Activated CD8-positive, alpha-beta T cell treated with anti-CD3 and anti-CD28 coated beads, Interleukin-2, amount 10 ng/mL, durations not matched to agents 7 days and 5 days (primary cell): ENCODE data around the gene CAPN2. TPM values are rescaled to one million over a fixed set of nuclear protein-coding genes. Genes with fewer than 3 reads are reported as not detected.

Source experiments
- ATAC-seq: fragments of 150-1000 bp; cut with Tn5 transposase; one replicate; pipeline ENCODE4 v1.10.0; 2021; ENCODE audit warnings: moderate library complexity
- CTCF ChIA-PET: fragments of 350-600 bp; sonication (Branson Sonifier 250); formaldehyde crosslinking; loops from one replicate; lab custom pipeline; 2021; ENCODE audit warnings: antibody characterized with exemption; lab: Charles Lee
- POLR2A ChIA-PET: fragments of 350-600 bp; sonication (Branson Sonifier 250); formaldehyde crosslinking; loops from one replicate; lab custom pipeline; 2021; ENCODE audit warnings: antibody characterized with exemption; lab: Charles Lee
- DNase-seq: peaks from one replicate; pipeline ENCODE4 v3.0.0-alpha.2; 2020
- H3K27ac Mint-ChIP-seq: one replicate; pipeline ENCODE4 v1.8.0; 2021; ENCODE audit warnings: mild to moderate bottlenecking, mixed read lengths
- H3K27me3 Mint-ChIP-seq: one replicate; pipeline ENCODE4 v1.8.0; 2021; ENCODE audit warnings: low read depth, mixed read lengths
- H3K36me3 Mint-ChIP-seq: one replicate; pipeline ENCODE4 v1.8.0; 2021; ENCODE audit warnings: low read depth, mixed read lengths
- H3K4me1 Mint-ChIP-seq: one replicate; pipeline ENCODE4 v1.8.0; 2021; ENCODE audit warnings: low read depth, mixed read lengths
- H3K4me3 Mint-ChIP-seq: one replicate; pipeline ENCODE4 v1.8.0; 2021; ENCODE audit warnings: mild to moderate bottlenecking, mixed read lengths
- H3K9me3 Mint-ChIP-seq: one replicate; pipeline ENCODE4 v1.8.0; 2022; ENCODE audit warnings: mixed read lengths; ENCODE audit not compliant: insufficient read depth
- total RNA-seq, 2 experiments: library from RNA; stranded (reverse); gene quantifications; one replicate each; pipeline ENCODE4 v1.2.3, GENCODE V29; 2021

The CAPN2 gene
- total RNA-seq, 2 experiments from 2014 or later: 176 to 178 TPM

DNA sequence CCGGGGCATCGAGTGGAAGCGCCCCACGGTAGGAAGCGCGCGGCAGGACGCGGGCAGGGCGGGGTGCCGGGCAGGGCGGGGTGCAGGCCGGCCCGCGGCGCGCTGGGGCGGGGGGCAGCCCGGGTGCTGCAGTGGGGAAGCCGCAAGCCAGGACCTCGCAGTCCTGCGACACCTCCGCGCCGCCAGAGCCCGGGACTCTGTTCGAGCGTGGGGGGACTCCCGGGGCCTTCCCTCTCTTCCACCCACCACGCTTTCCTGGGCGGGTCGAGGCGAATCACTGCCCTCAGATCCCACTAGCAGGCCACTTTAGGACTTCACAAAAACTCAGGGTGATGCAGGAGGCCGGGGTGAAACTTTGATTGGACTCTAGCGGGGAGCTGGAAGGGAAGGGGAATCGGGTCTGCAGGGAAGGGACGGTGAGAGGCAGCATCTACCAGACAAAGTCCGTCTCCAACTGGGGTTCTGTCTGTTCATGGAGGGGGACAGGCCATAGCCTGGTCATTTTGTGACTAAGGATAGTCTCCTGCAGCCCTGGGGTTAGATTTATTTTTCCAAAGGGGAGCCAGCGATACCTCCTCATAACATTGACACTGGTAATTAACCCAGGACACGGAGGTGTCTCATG lies 623 bp downstream of the CAPN2 start:
- H3K4me3 Mint-ChIP-seq: peak overlapping the region; percentile 80
- CTCF ChIA-PET: interaction anchor here (1.3 to 5.1 kb wide), 7 partner anchors 11 to 40 kb away, joined by 3 to 56 read pairs (median 6); no protein-coding TSS in a partner anchor
- no peaks in the 10 kb centered on the region for H3K9me3 Mint-ChIP-seq
- peaks cover 52% of the 10 kb centered on the region for H3K4me1 Mint-ChIP-seq
- POLR2A ChIA-PET: interaction anchor here (1.1 to 2.1 kb wide), 6 partner anchors 11 to 133 kb away, joined by 3 to 7 read pairs (median 4); partner anchors contain the start of gene TP53BP2
- peak overlapping the region; percentile 88 for H3K27ac Mint-ChIP-seq
- DNase-seq (peak; percentile 52), ATAC-seq (peak; percentile 42)
- peaks cover 42% of the 10 kb centered on the region for H3K36me3 Mint-ChIP-seq
- no peaks in the 10 kb centered on the region for H3K27me3 Mint-ChIP-seq

GRCh38 chr1:223713546-223714420 lies 1.4 kb downstream of the CAPN2 start:
- peaks cover 59% of the 10 kb centered on the region for H3K4me1 Mint-ChIP-seq
- H3K9me3 Mint-ChIP-seq: no peaks in the 10 kb centered on the region
- H3K27me3 Mint-ChIP-seq: no peaks in the 10 kb centered on the region
- DNase-seq (peak; percentile 42), ATAC-seq (no peak)
- H3K36me3 Mint-ChIP-seq: peaks cover 50% of the 10 kb centered on the region
- H3K4me3 Mint-ChIP-seq: peak overlapping the region; percentile 80
- CTCF ChIA-PET: interaction anchor here (1.3 to 5.1 kb wide), 4 partner anchors 13 to 35 kb away, joined by 3 to 56 read pairs (median 14); no protein-coding TSS in a partner anchor
- POLR2A ChIA-PET: interaction anchor here (1.1 to 2.1 kb wide), 3 partner anchors 12 to 132 kb away, joined by 3 to 7 read pairs (median 3); partner anchors contain the start of gene TP53BP2
- peak overlapping the region; percentile 88 for H3K27ac Mint-ChIP-seq

DNA sequence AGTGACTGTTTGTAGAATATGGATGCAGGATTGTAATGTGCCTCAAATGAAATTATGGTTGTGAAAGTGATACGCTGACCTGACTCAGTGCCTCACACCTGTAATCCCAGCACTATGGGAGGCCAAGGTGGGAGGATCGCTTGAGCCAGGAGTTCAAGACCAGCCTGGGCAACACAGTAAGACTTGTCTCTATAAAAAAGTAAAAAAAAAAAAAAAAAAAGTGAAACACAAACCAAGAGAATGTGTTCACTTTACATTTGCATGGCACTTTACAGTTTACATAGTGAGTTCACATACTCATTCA lies 2.0 kb downstream of the CAPN2 start:
- POLR2A ChIA-PET: no interaction called here
- CTCF ChIA-PET: interaction anchor here (1.3 to 5.1 kb wide), 2 partner anchors 16 to 34 kb away, joined by 3 to 56 read pairs; no protein-coding TSS in a partner anchor
- DNase-seq (no peak), ATAC-seq (no peak)
- Mint-ChIP-seq H3K27ac (peak overlapping the region; percentile 99), H3K27me3 (no peaks in the 10 kb centered on the region), H3K9me3 (no peaks in the 10 kb centered on the region), H3K4me3 (peak overlapping the region; percentile 80), H3K4me1 (peaks cover 62% of the 10 kb centered on the region), H3K36me3 (peaks cover 54% of the 10 kb centered on the region)

DNA sequence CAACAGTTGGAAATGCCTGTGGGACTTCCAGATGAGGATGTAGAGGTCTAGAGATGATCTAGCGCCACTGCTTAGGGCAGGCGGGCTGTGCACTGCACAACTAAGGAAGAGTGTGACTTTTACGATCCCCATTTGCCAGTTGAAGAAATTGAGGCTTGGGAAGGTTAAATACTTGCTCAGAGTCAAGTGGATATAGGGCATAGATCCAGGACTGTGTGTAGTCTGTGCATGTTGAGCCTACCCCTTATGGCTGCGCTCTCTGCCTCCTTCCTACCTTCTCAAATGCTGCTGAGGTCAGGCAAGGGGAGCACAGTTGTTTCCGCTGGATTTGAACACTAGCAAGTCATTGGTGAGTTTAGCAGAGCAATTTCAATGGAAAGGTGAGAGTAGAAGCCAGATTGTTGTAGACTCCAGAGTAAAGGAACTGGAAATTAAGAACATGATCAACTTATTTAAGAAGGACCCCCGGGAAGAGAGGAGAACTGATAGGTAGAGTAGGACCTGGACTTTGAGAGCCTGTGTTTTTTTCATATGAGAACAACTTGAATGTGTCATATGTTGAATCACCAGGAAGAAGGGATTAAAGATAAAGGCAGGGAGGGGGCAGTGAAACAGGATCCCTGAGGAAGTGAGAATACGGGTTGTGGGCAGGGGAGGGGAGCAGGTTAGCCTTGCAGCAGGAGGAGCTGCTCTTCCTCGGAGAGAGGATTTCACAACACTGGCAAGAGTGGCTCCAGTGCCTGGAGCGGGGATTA lies 2.7 kb downstream of the CAPN2 start:
- POLR2A ChIA-PET: no interaction called here
- DNase-seq (no peak), ATAC-seq (no peak)
- H3K4me1 Mint-ChIP-seq: peaks cover 68% of the 10 kb centered on the region
- H3K9me3 Mint-ChIP-seq: no peaks in the 10 kb centered on the region
- H3K36me3 Mint-ChIP-seq: peaks cover 61% of the 10 kb centered on the region
- H3K27ac Mint-ChIP-seq: peak overlapping the region; percentile 99
- H3K4me3 Mint-ChIP-seq: peak overlapping the region; percentile 70
- CTCF ChIA-PET: interaction anchor here (1.3 to 6.8 kb wide), 3 partner anchors 17 to 619 kb away, joined by 3 to 58 read pairs (median 3); no protein-coding TSS in a partner anchor
- H3K27me3 Mint-ChIP-seq: no peaks in the 10 kb centered on the region

DNA sequence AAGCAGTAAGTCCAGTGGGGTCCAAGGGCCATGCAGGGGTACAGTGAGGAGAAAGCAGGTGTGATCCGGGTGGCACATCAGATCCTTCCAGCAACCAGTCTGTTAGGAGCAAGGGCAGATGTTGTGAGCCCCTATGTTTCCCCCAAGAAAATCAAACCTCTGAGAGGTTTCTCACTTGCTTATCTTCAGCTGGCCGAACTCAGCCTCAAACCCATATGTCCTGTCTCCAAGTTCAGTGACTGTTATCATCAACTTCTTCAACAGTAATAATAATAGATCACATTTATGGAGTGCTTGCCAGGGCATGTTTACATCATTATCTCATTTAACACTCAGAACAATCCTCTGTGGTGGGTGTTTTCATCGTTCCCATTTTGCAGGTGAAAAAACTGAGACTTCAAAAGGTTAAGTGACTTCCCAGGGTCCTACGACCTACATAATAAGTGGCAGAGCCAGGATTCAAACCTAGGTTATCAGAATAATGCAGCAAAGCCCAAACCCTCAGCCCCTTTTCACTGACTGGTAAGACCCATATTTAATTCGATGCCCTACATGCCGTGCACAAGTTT lies 3.3 kb downstream of the CAPN2 start:
- H3K4me1 Mint-ChIP-seq: peaks cover 73% of the 10 kb centered on the region
- H3K36me3 Mint-ChIP-seq: peaks cover 68% of the 10 kb centered on the region
- peak overlapping the region; percentile 99 for H3K27ac Mint-ChIP-seq
- ATAC-seq (no peak), DNase-seq (no peak)
- no peaks in the 10 kb centered on the region for H3K9me3 Mint-ChIP-seq
- H3K27me3 Mint-ChIP-seq: no peaks in the 10 kb centered on the region
- ChIA-PET CTCF (interaction anchor here (1.2 to 6.8 kb wide), 5 partner anchors 11 to 618 kb away, joined by 3 to 58 read pairs (median 8); no protein-coding TSS in a partner anchor), POLR2A (interaction anchor here (1.4 to 2.0 kb wide), 5 partner anchors 9 to 130 kb away, joined by 5 to 16 read pairs (median 9); partner anchors contain the start of gene TP53BP2)
- H3K4me3 Mint-ChIP-seq: peak overlapping the region; percentile 70

- H3K4me3 Mint-ChIP-seq: peak overlapping the region; percentile 70
- H3K9me3 Mint-ChIP-seq: no peaks in the 10 kb centered on the region
- peak overlapping the region; percentile 99 for H3K27ac Mint-ChIP-seq
- ATAC-seq (peak; percentile 77), DNase-seq (peak; percentile 83)
- H3K36me3 Mint-ChIP-seq: peaks cover 74% of the 10 kb centered on the region
- no peaks in the 10 kb centered on the region for H3K27me3 Mint-ChIP-seq
- ChIA-PET CTCF (interaction anchor here (1.0 to 6.8 kb wide), 6 partner anchors 11 to 617 kb away, joined by 3 to 58 read pairs (median 6); no protein-coding TSS in a partner anchor), POLR2A (interaction anchor here (0.6 to 2.0 kb wide), 11 partner anchors 8 to 129 kb away, joined by 3 to 16 read pairs (median 5); partner anchors contain the start of gene TP53BP2)
- peaks cover 74% of the 10 kb centered on the region for H3K4me1 Mint-ChIP-seq
These were observed 4.0 kb downstream of the CAPN2 start for GRCh38 chr1:223716302-223716862.

DNA sequence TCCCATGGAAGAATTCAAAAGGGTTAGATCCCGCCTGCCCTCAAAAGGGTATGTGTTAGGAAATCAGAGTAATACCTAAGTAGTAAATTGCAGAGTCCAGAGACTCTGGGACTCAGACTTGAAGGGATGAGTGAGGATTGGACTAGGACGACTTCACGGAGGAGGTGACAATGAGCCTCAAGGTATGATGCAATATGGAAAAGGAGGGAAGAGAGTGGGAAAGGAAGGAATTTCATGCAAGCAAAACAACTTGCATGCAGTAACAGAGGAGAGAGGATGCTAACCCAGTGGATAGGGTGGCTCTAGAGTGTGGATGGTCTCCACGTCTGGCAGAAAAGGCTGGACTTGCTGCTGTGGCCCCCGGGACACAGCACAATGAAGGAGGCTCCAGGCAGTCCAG lies 4.8 kb downstream of the CAPN2 start:
- H3K27ac Mint-ChIP-seq: peak overlapping the region; percentile 99
- H3K36me3 Mint-ChIP-seq: peaks cover 80% of the 10 kb centered on the region

DNA sequence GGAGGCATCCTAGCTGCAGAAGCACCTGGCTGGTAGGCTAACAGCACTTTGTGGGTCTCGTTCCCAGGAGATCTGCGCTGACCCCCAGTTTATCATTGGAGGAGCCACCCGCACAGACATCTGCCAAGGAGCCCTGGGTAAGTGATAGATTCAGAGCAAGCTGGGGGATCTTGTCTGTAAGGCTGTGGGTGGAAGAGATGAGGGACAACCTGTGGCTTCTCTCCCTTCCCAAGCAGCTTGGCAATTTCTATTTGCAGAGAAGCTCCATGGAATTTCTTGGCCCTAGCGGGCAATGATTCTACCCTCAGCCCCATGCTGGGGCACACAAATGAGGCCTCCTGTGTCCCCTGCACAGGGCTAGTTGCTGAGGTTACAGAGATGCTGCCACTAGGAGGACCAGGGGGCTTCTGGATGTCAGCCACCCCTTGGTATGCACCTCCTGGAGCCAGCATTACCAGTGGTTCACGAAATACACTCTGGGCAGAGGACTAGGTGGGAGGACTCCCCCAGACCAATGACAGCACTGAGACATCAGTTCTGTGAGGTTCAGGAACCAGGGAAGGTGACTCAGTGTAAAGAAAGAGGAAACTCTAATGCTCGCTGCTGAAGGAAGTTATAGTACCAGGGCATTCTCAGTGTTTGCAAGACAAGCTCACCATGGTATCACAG lies 5.5 kb downstream of the CAPN2 start:
- ChIA-PET POLR2A (interaction anchor here (0.9 to 2.0 kb wide), 2 partner anchors 9 to 10 kb away, joined by 4 to 16 read pairs; no protein-coding TSS in a partner anchor), CTCF (interaction anchor here (1.4 to 6.8 kb wide), 4 partner anchors 9 to 43 kb away, joined by 4 to 58 read pairs (median 11); no protein-coding TSS in a partner anchor)
- Mint-ChIP-seq H3K4me3 (peak overlapping the region; percentile 70), H3K36me3 (peaks cover 80% of the 10 kb centered on the region), H3K4me1 (peaks cover 83% of the 10 kb centered on the region), H3K27me3 (no peaks in the 10 kb centered on the region), H3K9me3 (no peaks in the 10 kb centered on the region), H3K27ac (peak overlapping the region; percentile 99)
- ATAC-seq (no peak), DNase-seq (no peak)

More for the DNA sequence above, 4.8 kb downstream of the CAPN2 start:
- ATAC-seq (no peak), DNase-seq (no peak)
- ChIA-PET CTCF (interaction anchor here (1.0 to 6.8 kb wide), 5 partner anchors 10 to 32 kb away, joined by 3 to 58 read pairs (median 8); no protein-coding TSS in a partner anchor), POLR2A (interaction anchor here (0.9 to 2.0 kb wide), 8 partner anchors 8 to 129 kb away, joined by 3 to 16 read pairs (median 7); partner anchors contain the start of gene TP53BP2)
- Mint-ChIP-seq H3K27me3 (no peaks in the 10 kb centered on the region), H3K9me3 (no peaks in the 10 kb centered on the region), H3K4me1 (peaks cover 80% of the 10 kb centered on the region), H3K4me3 (peak overlapping the region; percentile 70)

DNA sequence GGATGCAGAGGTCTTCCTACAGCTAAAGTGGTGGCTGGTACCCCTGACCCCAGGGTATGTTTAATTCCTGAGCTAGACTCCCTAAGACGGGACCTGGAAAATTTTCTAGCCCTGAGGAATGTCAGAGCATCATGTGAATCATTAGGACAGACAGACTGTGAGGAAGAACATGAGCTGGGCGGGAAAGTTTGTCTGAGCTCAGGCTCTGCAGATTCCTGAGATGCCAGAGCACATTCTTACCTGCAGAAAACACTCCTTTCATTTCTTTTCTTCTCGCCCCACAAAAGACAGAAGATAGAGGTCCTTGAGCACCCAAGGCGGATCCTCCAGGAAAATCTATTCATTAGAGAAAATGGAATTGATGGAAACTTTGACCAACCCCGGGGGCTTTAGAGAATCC lies 6.5 kb downstream of the CAPN2 start:
- CTCF ChIA-PET: interaction anchor here (0.9 to 6.8 kb wide), 5 partner anchors 8 to 42 kb away, joined by 4 to 58 read pairs (median 4); no protein-coding TSS in a partner anchor
- Mint-ChIP-seq H3K4me3 (no peak overlapping the region), H3K27ac (peak overlapping the region; percentile 99), H3K27me3 (no peaks in the 10 kb centered on the region), H3K9me3 (no peaks in the 10 kb centered on the region), H3K36me3 (peaks cover 78% of the 10 kb centered on the region), H3K4me1 (peaks cover 86% of the 10 kb centered on the region)
- DNase-seq (no peak), ATAC-seq (no peak)
- POLR2A ChIA-PET: interaction anchor here (0.9 to 1.3 kb wide), 2 partner anchors 8 to 126 kb away, joined by 3 to 4 read pairs; no protein-coding TSS in a partner anchor
